Suprapubic skin (tissue), 4 donors: Measurements from ENCODE around the gene SLC1A7.

Experiments used
- EP300 ChIP-seq: sonication (generic); formaldehyde crosslinking; IDR thresholded peaks from one replicate; pipeline ENCODE4 v1.6.1; 2017; ENCODE audit warnings: antibody characterized with exemption
- POLR2AphosphoS5 ChIP-seq, 3 donors: sonication (generic); formaldehyde crosslinking; IDR thresholded peaks; one replicate each; pipeline ENCODE4 v1.6.1; 2017; ENCODE audit warnings: antibody characterized with exemption in 3 of 3
- TF ChIP-seq, protein P1 (sequence below), 2 donors: fragments of 200-600 bp in 1 of 2; fragments of 450-650 bp in 1 of 2; sonication (generic) in 1 of 2; IDR thresholded peaks; one replicate each; pipeline ENCODE4 v1.5.1; 2016 to 2019; ENCODE audit warnings: antibody characterized with exemption in 2 of 2, mild to moderate bottlenecking in 1 of 2, moderate library complexity in 1 of 2

DNA sequence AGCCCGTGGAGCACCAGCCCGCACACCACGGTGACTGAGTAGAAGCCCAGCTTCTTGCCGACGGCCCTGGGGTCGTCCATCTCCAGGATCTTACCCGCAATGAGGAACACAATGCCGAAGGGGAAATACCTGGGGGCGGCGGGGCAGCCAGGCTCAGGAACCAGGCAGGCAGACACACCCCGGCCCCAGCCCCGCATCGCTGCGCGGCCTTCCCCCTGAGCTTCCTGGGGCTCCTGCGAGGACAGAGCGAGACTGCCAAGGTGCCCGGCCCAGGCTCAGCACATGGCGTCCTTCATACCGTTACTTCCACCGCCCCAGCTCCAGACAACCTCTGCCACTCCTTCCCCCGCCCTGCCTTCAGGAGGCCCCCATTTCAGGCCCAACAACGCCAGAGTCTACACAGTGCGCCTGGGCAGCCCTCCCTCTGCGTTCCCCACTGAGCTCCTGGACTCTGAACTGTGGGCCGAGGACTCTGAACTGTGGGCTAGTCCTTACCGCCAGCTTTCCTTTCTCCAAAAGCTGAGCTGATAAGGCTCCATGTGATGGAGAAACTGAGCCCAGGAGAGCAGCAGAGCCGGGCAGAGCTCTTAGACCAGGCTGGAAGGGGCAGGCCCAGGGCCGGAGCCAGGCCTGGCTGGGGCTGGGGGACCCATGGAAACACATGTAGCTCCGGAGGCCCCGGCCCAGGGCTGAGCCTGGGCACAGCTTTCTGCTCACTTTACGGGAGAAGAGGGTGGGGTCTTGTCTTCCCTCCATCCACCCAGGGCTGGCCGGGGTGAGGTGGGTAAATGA lies 49.6 kb downstream of the SLC1A7 start:
- TF ChIP-seq, protein P1, sequence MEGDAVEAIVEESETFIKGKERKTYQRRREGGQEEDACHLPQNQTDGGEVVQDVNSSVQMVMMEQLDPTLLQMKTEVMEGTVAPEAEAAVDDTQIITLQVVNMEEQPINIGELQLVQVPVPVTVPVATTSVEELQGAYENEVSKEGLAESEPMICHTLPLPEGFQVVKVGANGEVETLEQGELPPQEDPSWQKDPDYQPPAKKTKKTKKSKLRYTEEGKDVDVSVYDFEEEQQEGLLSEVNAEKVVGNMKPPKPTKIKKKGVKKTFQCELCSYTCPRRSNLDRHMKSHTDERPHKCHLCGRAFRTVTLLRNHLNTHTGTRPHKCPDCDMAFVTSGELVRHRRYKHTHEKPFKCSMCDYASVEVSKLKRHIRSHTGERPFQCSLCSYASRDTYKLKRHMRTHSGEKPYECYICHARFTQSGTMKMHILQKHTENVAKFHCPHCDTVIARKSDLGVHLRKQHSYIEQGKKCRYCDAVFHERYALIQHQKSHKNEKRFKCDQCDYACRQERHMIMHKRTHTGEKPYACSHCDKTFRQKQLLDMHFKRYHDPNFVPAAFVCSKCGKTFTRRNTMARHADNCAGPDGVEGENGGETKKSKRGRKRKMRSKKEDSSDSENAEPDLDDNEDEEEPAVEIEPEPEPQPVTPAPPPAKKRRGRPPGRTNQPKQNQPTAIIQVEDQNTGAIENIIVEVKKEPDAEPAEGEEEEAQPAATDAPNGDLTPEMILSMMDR (IDR thresholded peaks at IDR 0.05): no peak
- no peak for TF ChIP-seq POLR2AphosphoS5 (IDR thresholded peaks at IDR 0.05)
- no peak for TF ChIP-seq EP300
